Forelimb muscle (tissue), 1 donor: ENCODE data around the gene SOD1. TPM values are rescaled to one million over a fixed set of nuclear protein-coding genes. Genes with fewer than 3 reads are reported as not detected.
"Not testable (repeated sequence)": the region's sequence is repeated elsewhere in the genome, so short reads cannot be mapped to it uniquely, and the experiment has no call there.

Experiments
- DNase-seq: peaks from one replicate; pipeline ENCODE4 v3.0.0-alpha.2; 2013; ENCODE audit warnings: low read depth
- polyA plus RNA-seq: library from polyadenylated mRNA; unstranded; fragments of 120-200 nt; gene quantifications from one replicate; pipeline ENCODE4 v1.2.1, GENCODE V29; 2013; ENCODE audit not compliant: insufficient read length

The SOD1 gene
- 119 TPM for polyA plus RNA-seq

DNA sequence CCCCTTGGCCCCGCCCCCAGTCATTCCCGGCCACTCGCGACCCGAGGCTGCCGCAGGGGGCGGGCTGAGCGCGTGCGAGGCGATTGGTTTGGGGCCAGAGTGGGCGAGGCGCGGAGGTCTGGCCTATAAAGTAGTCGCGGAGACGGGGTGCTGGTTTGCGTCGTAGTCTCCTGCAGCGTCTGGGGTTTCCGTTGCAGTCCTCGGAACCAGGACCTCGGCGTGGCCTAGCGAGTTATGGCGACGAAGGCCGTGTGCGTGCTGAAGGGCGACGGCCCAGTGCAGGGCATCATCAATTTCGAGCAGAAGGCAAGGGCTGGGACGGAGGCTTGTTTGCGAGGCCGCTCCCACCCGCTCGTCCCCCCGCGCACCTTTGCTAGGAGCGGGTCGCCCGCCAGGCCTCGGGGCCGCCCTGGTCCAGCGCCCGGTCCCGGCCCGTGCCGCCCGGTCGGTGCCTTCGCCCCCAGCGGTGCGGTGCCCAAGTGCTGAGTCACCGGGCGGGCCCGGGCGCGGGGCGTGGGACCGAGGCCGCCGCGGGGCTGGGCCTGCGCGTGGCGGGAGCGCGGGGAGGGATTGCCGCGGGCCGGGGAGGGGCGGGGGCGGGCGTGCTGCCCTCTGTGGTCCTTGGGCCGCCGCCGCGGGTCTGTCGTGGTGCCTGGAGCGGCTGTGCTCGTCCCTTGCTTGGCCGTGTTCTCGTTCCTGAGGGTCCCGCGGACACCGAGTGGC is at the start of gene SOD1:
Gene SOD1, plus strand, starts transcription at position 158 of the 723 bp plus-strand sequence. Its CDS starts 77 bp downstream, at position 235.
- DNase-seq = peak; percentile 80

DNA sequence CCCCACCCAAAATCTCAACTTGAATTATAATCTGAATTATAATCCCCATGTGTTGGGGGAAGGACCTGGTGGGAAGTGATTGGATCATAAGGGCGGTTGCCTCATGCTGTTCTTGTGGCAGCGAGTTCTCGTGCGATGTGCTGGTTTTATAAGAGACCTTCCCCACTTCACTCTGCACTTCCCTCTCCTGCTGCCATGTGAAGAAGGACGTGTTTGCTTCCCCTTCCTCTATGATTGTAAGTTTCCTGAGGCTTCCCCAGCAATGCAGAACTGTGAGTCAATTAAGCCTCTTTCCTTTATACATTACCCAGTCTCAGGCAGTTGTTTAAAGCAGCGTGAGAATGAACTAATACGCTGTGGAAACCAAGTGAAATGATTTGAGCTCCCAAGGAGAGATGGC is 48.0 kb upstream of the SOD1 start:
- no peak for DNase-seq

DNA sequence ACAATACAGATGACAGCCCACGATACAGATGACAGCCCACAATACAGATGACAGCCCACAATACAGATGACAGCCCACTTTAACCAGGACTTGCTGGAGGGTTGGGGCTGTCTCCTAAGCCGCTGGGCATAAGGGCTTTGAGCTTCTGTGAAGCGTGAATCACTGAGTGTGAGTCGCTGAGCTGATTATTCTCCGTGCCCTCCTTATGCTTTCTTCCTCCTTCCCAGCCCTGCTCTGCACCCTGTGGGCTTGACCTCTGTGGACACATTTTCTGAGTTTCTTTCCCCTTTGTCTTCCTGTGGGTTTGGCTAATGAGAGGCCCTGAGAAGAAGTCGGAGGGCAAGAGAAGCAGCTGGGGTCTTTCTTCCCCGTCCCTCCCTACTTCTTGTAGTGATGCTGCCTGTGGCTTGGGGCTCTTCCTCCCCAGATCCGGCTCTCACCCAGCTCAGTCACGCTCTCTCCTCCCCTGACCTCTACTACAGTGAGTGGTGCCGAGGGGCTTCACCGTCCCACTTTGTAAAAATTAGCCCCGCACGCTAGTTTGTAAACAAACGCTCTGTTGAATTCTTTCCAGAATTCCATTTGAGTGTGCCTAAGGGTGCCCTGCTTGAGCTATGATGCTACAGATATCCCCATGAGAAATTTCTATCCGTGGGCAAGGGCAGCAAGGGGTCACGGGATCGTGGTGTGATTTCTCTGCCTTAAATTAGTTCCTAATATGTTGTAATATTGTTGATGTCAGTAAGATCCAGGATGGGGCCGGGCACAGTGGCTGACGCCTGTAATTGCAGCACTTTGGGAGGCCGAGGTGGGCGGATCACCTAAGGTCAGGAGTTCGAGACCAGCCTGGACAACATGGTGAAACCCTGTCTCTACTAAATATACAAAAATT is 46.4 kb upstream of the SOD1 start:
- no peak for DNase-seq

DNA sequence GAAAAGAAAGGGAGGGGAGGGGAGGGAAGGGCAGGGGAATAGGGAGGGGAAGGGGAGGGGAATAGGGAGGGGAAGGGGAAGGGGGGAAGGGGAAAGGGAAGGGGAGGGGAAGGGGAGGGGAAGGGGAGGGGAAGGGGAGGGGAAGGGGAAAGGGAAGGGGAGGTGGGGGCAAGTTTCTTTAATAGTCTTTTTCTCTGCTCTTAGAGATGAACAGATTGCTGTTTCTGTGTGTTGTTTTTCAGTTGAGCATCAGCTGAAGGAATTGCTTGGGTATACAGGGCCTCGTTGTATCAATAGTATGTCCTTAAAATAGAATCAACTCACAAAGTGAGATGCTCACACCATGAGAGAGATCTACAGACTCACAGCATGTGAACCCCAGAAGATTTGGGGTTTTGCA is 44.8 kb upstream of the SOD1 start:
- no peak for DNase-seq

DNA sequence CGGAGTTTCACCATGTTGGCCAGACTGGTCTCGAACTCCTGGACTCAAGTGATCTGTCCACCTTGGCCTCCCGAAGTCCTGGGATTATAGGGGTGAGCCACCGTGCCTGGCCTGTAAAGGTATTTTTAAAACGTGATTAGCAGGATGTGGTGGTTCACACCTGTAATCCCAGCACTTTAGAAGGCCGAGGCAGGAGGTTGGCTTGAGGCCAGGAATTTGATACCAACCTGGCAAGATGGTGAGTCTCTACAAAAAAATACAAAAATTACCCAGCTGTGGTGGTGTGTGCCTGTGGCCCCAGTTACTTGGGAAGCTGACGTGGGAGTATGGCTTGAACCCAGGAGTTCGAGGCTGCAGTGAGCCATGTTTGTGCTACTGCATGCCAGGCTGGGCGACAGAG is 43.3 kb upstream of the SOD1 start:
- DNase-seq = no peak

DNA sequence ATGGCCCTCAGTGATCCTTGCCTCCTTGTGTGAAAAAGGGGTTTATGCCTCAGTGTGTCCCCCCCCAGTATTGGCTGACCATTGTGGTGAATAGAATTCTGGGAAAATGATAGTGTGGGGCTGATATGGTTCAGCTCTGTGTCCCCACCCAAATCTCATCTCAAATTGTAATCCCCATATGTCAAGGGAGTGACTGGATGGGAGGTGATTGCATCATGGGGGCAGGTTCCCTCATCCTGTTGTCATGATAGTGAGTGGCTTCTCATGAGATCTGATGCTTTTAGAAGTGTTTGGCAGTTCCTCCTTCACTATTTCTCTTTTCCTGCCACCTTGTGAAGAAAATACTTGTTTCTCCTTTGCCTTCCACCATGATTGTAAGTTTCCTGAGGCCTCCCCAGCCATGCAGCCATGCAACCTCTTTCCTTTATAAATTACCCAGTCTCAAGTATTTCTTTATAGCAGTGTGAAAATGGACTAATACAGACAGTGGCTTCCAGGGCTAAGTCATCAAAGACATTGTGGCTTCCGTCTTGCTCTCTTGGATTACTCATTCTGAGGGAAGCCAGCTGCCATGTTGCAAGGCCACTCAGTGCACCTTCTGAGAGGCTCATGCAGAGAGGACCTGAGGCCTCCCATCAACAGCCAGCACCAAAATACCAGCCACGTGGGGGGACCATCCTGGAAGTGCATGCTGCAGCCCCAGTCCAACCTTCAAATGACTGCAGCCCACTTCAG is 40.6 kb upstream of the SOD1 start:
- no peak for DNase-seq

DNA sequence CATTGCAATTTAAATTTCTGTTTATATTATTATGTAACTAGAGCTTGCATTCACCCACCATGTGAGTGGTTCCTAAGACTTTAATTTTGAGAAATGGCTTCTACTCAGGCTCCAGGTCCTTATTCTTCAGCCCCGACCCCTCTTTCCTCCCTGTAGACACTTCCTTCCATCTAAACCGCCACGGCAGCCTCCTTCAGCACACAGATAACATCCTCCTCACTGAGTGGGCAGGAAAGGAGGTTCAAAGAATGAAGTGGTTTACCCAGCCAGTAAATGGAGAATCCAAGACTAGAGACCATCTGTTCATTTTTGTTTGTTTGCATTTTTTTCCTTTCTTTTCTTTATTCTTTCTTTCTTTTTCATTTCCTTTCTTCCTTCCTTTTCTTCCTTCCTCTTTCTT is 37.1 kb upstream of the SOD1 start:
- DNase-seq = no peak

DNA sequence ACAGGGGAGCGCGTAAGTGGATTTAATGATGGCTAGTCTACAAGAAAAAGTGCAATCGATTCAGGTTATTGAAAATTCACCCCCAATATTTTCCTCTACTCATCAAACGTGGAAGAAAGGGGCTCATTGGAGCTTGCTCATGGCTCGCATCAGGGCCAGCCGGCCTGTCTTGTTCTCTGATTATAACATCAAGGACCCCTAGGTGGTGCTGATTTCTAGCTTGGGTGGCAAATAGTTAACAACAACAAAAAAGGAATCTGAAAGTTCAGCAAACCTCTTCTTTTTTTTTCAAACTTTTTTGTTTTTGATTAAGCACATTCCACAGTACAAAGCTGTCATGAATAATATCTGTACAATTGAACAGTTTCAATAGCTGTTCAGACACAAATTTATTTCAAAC is 35.8 kb upstream of the SOD1 start:
- no peak for DNase-seq

DNA sequence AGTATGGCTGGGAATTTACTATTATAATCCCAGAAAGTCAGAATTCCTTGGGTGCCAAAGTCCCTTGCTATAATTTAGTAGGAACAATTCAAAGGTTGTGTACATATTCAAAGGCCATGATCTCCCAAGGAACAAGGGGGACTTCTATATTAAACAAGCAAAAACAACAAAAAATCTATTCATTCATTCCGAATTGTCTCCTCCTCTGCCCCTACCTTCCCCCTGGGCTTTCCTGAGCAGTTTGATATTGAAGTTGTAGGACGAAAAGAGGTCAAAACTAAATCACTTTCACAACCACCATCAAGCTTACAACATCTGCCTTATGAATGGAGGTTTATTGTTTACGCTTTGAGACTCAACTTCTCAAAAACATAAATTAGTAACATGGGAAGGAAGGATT is 35.3 kb upstream of the SOD1 start:
- no peak for DNase-seq

DNA sequence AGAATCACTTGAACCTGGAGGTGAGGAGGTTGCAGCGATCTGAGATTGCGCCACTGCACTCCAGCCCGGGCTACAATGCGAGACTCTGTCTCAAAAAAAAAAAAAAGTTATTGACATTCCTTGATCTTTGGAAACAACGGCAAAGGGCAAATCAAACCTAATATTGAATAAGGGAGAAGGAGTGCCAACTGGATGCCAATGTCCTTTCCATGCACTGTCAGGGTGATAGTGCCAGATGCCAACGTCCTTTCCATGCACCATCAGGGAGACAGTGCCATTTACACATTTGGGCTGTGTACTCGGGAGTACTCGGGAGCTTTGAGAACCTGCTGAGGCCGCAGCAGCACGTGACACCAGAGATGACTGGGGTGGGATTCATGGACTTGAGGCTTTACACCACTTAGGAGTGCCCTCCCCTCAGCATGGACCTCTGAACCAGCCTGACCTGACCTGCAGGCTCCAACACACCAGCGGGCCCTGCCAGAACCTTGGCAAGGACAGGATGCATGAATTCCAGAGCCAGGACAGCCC is 34.5 kb upstream of the SOD1 start:
- no peak for DNase-seq

DNA sequence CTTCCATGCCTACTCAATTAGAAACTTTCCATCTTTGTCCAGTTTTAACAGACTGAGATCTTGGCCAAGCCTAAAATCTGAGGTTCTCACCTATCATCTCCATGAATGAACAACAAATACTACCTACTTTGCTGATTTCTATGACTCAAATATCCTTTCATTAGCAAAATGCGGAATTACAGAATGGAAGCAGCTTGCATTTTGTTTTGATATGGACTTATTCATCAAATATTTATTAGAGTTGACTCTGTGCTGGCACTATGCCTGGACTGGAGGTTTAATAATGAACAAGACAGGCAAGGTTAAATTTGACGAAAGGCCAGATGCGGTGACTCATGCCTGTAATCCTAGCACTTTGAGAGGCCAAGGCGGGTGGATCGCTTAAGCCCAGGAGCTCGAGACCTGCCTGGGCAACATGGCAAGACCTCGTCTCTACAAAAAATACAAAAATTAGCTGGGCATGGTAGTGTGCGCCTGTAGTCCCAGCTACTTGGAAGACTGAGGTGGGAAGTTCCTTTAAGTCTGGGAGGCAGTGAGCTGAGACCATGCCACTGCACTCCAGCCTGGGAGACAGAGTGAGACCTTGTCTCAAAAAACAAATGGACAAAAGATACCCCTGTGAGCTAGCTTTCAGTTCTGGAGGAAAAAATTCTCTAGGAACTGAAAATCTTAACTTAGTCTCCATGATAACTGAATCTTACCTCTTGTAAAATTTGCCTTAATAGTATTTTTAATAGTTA is 29.4 kb upstream of the SOD1 start:
- DNase-seq = no peak

DNA sequence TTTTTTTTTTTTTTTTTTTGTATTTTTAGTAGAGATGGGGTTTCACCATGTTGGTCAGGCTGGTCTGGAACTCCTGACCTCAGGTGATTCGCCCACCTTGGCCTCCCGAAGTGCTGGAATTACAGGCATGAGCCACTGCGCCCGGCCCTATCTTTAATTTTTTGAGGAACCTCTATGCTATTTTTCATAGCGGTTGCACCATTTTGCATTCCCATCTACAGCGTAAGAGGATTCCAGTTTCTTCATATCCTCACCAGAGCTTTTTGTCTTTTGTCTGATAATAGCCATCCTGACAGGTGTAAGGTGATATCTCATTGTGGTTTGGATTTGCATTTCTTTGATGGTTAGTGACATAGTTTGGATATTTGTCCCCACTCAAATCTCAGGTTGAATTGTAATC is 27.6 kb upstream of the SOD1 start:
- not testable (repeated sequence) for DNase-seq

DNA sequence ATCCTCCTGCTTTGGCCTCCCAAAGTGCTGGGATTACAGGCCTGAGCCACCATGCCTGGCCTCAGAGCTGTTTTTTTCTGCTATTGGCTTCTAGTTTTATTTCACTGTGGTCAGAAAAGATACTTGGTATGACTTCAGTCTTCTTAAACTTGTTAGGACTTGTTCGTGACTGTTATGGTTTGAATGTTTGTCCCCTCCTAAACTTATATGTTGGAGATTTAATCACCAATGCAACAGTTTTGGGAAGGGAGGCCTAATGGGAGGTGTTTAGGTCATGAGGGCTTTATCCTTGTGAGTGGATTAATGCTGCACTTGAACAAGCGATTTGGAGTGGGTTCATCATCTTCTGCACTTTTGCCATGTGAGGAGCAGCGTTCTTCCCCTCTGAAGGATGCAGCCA is 24.5 kb upstream of the SOD1 start:
- no peak for DNase-seq

DNA sequence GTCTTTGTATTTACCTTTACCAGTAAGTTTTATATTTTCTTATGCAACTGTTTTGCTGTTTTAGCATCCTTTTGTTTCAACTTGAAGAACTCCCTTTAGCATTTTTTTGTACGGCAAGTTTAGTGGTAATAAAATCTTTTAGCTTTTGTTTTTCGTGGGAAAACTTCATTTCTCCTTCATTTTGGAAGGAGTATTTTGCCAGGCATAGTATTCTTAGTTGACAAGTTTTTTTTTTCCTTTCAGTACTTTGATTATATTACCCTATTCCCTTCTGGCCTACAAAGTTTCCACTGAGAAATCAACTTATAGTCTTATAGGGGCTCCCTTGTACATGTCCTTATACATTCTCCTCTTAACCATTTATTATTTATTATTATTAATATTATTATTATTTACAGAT is 22.6 kb upstream of the SOD1 start:
- no peak for DNase-seq

DNA sequence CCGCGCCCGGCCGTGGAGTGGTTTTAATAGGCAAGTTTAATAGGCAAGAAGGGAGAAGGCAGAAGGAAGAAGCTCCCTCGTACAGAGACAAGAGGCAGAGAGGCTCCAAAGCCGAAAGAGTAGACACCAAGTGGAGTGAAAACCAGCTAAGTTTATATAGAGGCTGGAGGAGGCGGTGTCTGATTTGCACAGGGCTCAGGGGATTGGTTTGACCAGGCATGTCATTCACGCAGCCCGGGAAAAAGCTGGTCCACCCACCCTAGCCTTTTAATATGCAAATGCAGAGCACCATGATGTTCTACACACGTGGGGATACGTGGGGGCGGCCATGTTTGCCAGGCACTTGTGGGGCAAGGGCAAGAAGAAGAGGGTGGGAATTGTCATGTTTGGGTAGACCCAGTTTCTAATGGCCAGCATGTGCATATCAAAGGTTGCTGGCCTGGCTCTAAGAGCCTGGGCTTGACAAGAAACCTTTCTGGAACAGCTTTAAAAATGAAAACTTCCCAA is 18.0 kb upstream of the SOD1 start:
- no peak for DNase-seq

DNA sequence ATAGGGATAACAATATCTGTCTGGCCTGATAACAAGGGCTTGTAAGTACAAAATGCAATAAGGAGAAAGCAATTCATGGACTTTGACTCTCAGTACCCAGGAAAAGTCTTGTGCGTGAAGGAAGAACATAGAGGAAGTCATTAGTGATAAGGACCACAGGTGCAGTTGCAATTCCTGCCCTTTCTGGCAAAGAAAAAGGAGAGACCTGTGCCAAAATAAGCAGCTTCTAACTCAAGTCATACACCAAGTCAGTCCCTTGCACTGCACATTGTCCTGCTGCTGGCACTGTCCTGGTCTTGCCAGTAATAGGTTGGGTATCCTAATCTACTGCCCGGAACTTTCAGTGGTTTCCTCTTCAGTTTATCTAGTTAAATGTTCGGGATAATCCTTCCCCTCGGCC is 14.8 kb upstream of the SOD1 start:
- no peak for DNase-seq

DNA sequence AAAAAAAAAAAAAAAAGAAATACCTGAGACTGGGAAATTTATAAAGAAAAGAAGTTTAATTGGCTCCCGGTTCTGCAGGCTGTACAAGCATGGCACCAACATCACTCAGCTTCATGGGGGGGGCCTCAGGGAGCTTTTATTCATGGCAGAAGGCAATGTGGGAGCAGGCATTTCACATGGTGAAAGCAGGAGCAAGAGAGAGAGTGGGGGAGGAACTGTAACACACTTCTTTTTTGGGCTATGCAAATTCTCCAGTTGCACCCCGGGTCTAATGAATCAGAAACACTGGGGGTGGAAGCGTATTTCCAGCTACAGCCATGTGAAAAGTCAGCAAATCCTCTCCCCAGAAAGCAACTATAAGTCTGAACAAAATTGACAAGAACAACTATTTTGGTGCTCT is 11.8 kb upstream of the SOD1 start:
- DNase-seq = no peak

DNA sequence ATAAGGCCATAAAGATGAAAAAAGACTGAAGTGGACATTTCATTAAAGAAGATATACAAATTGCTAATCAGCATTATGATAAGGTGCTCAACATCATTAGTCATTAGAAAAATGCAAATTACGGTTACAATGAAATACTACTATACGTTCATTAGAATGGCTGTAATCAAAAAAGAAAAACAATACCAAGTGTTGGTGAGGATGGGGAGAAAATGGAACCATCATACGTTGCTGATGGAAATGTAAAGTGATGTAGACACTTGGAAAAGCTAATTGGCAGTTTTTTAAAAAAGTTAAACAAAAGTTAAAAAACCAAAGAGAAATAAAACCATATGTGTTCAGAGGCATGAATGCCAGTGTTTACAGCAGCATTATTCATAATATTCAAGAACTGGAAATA is 8.6 kb upstream of the SOD1 start:
- no peak for DNase-seq

DNA sequence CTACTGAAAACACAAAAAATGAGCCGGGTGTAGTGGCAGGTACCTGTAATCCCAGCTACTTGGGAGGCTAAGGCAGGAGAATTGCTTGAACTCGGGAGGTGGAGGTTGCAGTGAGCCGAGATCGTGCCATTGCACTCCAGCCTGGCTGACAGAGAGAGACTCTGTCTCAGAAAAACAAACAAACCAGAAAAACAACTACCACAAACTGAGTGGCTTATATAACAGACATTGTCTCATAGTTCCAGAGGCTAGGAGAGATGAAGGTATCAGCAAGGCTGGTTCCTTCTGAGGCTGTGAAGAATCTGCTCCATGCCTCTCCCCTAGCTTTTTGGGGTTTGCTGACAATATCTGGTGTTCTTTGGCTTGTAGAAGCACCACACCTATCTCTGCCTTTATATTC is 8.0 kb upstream of the SOD1 start:
- DNase-seq = not testable (repeated sequence)

DNA sequence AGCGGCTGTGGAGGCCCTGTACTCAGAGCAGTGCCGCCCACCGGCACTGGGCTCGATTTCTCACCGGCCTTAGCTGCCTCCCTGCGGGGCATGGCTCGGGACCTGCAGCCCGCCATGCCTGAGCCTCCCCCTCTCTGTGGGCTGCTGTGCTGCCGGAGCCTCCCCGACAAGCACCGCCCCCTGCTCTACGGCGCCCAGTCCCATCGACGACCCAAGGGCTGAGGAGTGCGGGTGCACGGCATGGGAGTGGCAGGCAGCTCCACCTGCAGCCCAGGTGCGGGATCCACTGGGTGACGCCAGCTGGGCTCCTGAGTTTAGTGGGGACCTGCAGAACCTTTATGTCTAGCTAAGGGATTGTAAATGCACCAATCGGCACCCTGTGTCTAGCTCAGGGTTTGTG is 5.2 kb upstream of the SOD1 start:
- DNase-seq = no peak
